ENCODE results near the gene RLIM.
"Not testable (repeated sequence)": the region's sequence is repeated elsewhere in the genome, so short reads cannot be mapped to it uniquely, and the experiment has no call there.

The RLIM gene

GRCh38 chrX:74614093-74614909 lies at the start of gene RLIM:
Gene RLIM (minus strand): TSS chrX:74614624. CDS start chrX:74595977, 18,647 bp downstream.
- peak; percentile 84 for DNase-seq (ENCODE audit: low read depth)

- DNase-seq (ENCODE audit: low read depth): no peak
Measured at GRCh38 chrX:74656079-74656745, 41.8 kb upstream of the RLIM start.

- DNase-seq (ENCODE audit: low read depth): not testable (repeated sequence)
Measured at GRCh38 chrX:74654953-74655352, 40.5 kb upstream of the RLIM start.

GRCh38 chrX:74636749-74637314 lies 22.4 kb upstream of the RLIM start:
- no peak for DNase-seq (ENCODE audit: low read depth)

GRCh38 chrX:74613370-74614092 lies 893 bp downstream of the RLIM start:
- no peak for DNase-seq (ENCODE audit: low read depth)

GRCh38 chrX:74606799-74607198 lies 7.6 kb downstream of the RLIM start:
- DNase-seq (ENCODE audit: low read depth): no peak

- DNase-seq (ENCODE audit: low read depth): no peak
Measured at GRCh38 chrX:74606342-74606741, 8.1 kb downstream of the RLIM start.

- no peak for DNase-seq (ENCODE audit: low read depth)
Measured at GRCh38 chrX:74603040-74603439, 11.4 kb downstream of the RLIM start.

GRCh38 chrX:74602142-74602541 lies 12.3 kb downstream of the RLIM start:
- DNase-seq (ENCODE audit: low read depth): no peak

- no peak for DNase-seq (ENCODE audit: low read depth)
Measured at GRCh38 chrX:74593593-74593992, 20.8 kb downstream of the RLIM start.

- no peak for DNase-seq (ENCODE audit: low read depth)
Measured at GRCh38 chrX:74585766-74586165, 28.7 kb downstream of the RLIM start.

GRCh38 chrX:74579597-74580198 lies 34.7 kb downstream of the RLIM start:
- DNase-seq (ENCODE audit: low read depth): no peak

GRCh38 chrX:74578137-74578536 lies 36.3 kb downstream of the RLIM start:
- no peak for DNase-seq (ENCODE audit: low read depth)

- DNase-seq (ENCODE audit: low read depth): no peak
Measured at GRCh38 chrX:74557378-74557777, 57.0 kb downstream of the RLIM start.

- DNase-seq (ENCODE audit: low read depth): no peak
Measured at GRCh38 chrX:74551934-74552333, 62.5 kb downstream of the RLIM start.

GRCh38 chrX:74550295-74550802 lies 64.1 kb downstream of the RLIM start:
- DNase-seq (ENCODE audit: low read depth): peak; percentile 78

- no peak for DNase-seq (ENCODE audit: low read depth)
Measured at GRCh38 chrX:74546984-74547383, 67.4 kb downstream of the RLIM start.

GRCh38 chrX:74545880-74546523 lies 68.4 kb downstream of the RLIM start:
- DNase-seq (ENCODE audit: low read depth): no peak

- DNase-seq (ENCODE audit: low read depth): no peak
Measured at GRCh38 chrX:74540635-74541249, 73.7 kb downstream of the RLIM start.

- no peak for DNase-seq (ENCODE audit: low read depth)
Measured at GRCh38 chrX:74536832-74537371, 77.5 kb downstream of the RLIM start.
